ENCODE data around the gene CFTR. TPM values are rescaled to one million over a fixed set of nuclear protein-coding genes. Genes with fewer than 3 reads are reported as not detected.

CFTR gene
- total and polyA plus RNA-seq, 8 donors, result 124 to 460 (median 292) TPM

DNA sequence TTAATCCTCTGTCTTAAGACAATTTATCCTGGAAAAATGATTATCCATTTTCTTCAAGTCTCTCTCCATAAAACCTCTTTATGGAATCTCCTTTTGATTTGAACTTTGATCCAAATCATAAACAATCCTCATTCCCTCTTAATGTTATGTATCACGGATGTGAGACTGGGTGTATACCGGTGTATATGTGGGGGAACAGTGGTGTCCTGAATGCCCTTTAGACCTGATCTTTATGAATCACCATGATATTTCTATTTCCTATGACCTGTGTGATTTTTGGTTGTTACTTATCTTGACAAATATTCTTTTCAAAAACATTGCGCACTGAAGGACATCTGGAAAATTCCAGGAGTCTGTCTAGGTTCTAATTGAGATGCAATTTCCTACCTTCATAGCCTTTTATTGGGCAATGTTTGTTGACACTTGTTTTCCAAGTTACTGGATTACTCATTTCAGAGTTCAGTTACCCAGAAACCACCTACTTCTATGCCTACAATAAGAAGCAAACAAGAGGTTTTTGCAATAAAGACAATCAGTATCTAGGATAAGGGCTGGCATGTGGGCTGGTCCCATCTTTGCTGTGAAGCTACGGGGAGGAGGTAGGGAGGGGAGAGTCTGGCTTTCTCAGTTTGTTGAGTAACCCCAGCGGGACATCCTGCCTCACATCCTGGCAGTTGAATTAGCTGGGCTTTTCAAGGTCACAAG, 203.0 kb downstream of the CFTR start:
- ATAC-seq (peak; percentile 25 to 56 (median 40)), FAIRE-seq (peak; percentile 39), DNase-seq (no peak)
- no peaks in the 10 kb centered on the region for H3K27me3 ChIP-seq
- H3K4me3 ChIP-seq, result no peak overlapping the region
- no peaks in the 10 kb centered on the region for H3K36me3 ChIP-seq
- intact Hi-C loops (cut with DNase I), result no loop called here
- TF ChIP-seq CTCF (IDR thresholded peaks at IDR 0.05), result no peak
- H3K9me3 ChIP-seq, result no peaks in the 10 kb centered on the region
- 44 to 59% methylated on average over 5 of the region's 5 CpGs for WGBS, 2 donors
- peak overlapping the region in 1 of 4 donors; percentile 17 for H3K27ac ChIP-seq
- peaks cover 0 to 5% (median 0%) of the 10 kb centered on the region in 3 donors for H3K4me1 ChIP-seq

DNA sequence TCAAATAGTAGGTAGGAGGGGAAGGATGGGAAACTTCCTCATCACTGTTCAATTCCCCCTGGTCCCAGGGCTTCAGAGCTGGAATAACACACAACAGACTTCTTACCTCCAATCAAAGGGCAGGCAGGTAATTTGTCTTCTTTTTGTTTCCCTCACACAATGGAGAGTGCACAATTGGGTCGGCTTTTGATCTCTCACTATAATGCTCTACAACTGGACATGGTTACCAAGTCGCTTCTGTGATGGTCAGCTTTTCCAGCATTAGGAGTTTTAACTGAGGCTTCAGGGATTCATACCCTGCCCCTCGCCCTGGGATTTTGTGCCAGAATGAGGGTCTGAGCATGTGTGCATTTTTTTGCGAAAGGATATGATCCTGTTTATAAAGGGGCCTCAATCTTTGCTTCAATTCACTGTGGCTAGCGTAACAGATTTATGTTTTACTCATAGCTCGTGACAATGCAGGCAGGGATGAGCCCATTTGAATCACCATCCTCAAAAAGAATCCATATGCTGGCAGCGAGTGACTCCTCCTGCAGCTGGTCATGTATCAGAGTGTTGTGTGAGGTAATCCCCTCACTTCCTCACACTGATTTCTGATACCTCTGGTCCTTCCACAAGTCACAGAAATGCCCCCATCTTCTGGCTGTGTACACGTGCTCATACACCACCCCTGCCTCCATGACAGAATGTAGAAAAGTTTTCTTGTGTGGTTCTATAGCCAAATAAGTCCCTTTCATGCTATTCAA, 203.8 kb downstream of the CFTR start:
- no peak for FAIRE-seq
- intact Hi-C loops (cut with DNase I), result no loop called here
- no peaks in the 10 kb centered on the region for H3K27me3 ChIP-seq
- no peaks in the 10 kb centered on the region for H3K36me3 ChIP-seq
- ATAC-seq, result no peak
- no peak overlapping the region for H3K27ac ChIP-seq
- no peak for DNase-seq
- H3K9me3 ChIP-seq, result no peaks in the 10 kb centered on the region
- no peak overlapping the region for H3K4me3 ChIP-seq
- WGBS, 2 donors, result 60 to 74% methylated on average over 8 of the region's 8 CpGs
- TF ChIP-seq CTCF (IDR thresholded peaks at IDR 0.05), result no peak
- peaks cover 0 to 5% (median 0%) of the 10 kb centered on the region in 3 donors for H3K4me1 ChIP-seq

GRCh38 chr7:117685795-117686194, 206.0 kb downstream of the CFTR start:
- peaks cover 0 to 5% (median 0%) of the 10 kb centered on the region in 3 donors for H3K4me1 ChIP-seq
- no peak for ATAC-seq
- H3K4me3 ChIP-seq, result no peak overlapping the region
- no peaks in the 10 kb centered on the region for H3K36me3 ChIP-seq
- FAIRE-seq, result no peak
- no peak overlapping the region for H3K27ac ChIP-seq
- H3K9me3 ChIP-seq, result no peaks in the 10 kb centered on the region
- no peak for DNase-seq
- intact Hi-C loops (cut with DNase I), result no loop called here
- TF ChIP-seq CTCF (IDR thresholded peaks at IDR 0.05), result no peak
- H3K27me3 ChIP-seq, result no peaks in the 10 kb centered on the region

DNA sequence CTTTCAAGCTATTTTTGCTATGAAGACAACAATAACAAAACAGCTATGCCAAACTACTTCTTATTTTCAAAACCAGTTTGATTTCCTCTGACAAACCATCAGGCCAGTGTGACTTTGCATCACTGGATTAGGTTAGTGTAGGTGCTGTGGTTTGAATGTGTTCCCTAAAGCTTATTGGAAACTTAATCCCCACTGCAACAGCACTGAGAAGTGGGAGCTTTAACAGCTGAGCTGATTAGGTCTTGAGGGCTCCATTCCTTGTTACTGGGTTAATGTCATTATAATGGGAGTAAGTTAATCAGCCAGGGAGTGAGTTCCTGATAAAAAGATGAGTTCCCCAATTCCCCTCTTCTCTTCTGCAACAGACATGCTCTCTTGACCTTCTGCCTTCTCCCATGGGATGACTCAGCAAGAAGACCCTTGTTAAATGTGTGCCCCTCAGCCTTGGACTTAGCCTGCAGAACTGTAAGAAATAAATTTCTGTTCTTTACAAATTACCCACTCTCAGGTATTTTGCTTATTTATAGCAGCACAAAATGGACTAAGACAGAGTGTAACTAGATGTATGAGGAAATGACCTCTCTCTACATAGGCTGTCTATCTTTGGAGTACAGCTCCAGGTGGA, 206.6 kb downstream of the CFTR start:
- no peaks in the 10 kb centered on the region for H3K27me3 ChIP-seq
- H3K4me3 ChIP-seq, result no peak overlapping the region
- no peaks in the 10 kb centered on the region for H3K36me3 ChIP-seq
- no peaks in the 10 kb centered on the region for H3K9me3 ChIP-seq
- FAIRE-seq (no peak), DNase-seq (no peak), ATAC-seq (no peak)
- no peak for TF ChIP-seq CTCF (IDR thresholded peaks at IDR 0.05)
- peaks cover 0 to 5% (median 0%) of the 10 kb centered on the region in 3 donors for H3K4me1 ChIP-seq
- intact Hi-C loops (cut with DNase I), result no loop called here
- H3K27ac ChIP-seq, result no peak overlapping the region
